A549 (cell line): ENCODE measurements around the gene AUH. TPM values are rescaled to one million over a fixed set of nuclear protein-coding genes. Genes with fewer than 3 reads are reported as not detected.

Experiments
- ATAC-seq, 2 experiments: fragments of 200-7000 bp in 1 of 2; fragments of >200 bp in 1 of 2; cut with Nextera tagmentation in 1 of 2; cut with Tn5 transposase in 1 of 2; 3 replicates each; pipeline versions ENCODE4 v1.8.0 to v1.9.1; 2018 to 2020; ENCODE audit warnings: mild to moderate bottlenecking in 1 of 2, moderate library complexity in 1 of 2
- CTCF ChIA-PET: fragments of 300-600 bp; sonication (Branson Sonifier 250); formaldehyde crosslinking; extraction: SDS; loops from one replicate; lab custom pipeline; 2021; ENCODE audit warnings: antibody characterized with exemption, inconsistent platforms; lab: Yijun Ruan, JAX
- POLR2A ChIA-PET: fragments of 350-600 bp; formaldehyde crosslinking; extraction: SDS; loops from one replicate; lab custom pipeline; 2021; ENCODE audit warnings: antibody characterized with exemption, inconsistent platforms; lab: Yijun Ruan, JAX
- DNase-seq, 2 experiments: peaks; one replicate each; pipeline versions ENCODE4 v3.0.0 to v3.0.0-alpha.2; 2011 to 2016; ENCODE audit warnings: low read depth in 1 of 2, low spot score in 1 of 2
- FAIRE-seq: peaks from 2 replicates; lab custom pipeline; 2011; peaks lifted over from hg19 to GRCh38; lab: Jason Lieb, UNC
- H3K27ac ChIP-seq, 2 experiments: fragments of >200 bp; sonication (Bioruptor Twin); formaldehyde crosslinking; 3 replicates each; pipeline ENCODE4 v1.5.1; 2016 to 2017
- H3K4me1 ChIP-seq: fragments of >200 bp; sonication (Bioruptor Twin); formaldehyde crosslinking; 3 replicates; pipeline ENCODE4 v1.6.1; 2016
- H3K4me2 ChIP-seq: fragments of >200 bp; sonication (Bioruptor Twin); formaldehyde crosslinking; 3 replicates; pipeline ENCODE4 v1.6.1; 2016
- H3K4me3 ChIP-seq: fragments of >200 bp; sonication (Bioruptor Twin); formaldehyde crosslinking; 3 replicates; pipeline ENCODE4 v1.5.1; 2016
- H3K9me3 ChIP-seq: fragments of >200 bp; sonication (Bioruptor Twin); formaldehyde crosslinking; 3 replicates; pipeline ENCODE4 v1.6.1; 2016
- BCL3 ChIP-seq: fragments of >200 bp; sonication (Bioruptor Twin); formaldehyde crosslinking; IDR thresholded peaks from 3 replicates; pipeline ENCODE4 v1.6.1; 2016
- BHLHE40 ChIP-seq: IDR thresholded peaks from 2 replicates; pipeline ENCODE4 v1.6.1; 2012; ENCODE audit warnings: low read depth, low read length, inconsistent platforms
- CBX2 ChIP-seq: fragments of 200-600 bp; sonication (generic); IDR thresholded peaks from 2 replicates; pipeline ENCODE4 v1.6.1; 2016; ENCODE audit warnings: low read depth, mild to moderate bottlenecking, borderline replicate concordance
- CBX8 ChIP-seq: fragments of 200-600 bp; sonication (generic); IDR thresholded peaks from 2 replicates; pipeline ENCODE4 v1.6.1; 2016
- CEBPB ChIP-seq, 2 experiments: fragments of >200 bp in 1 of 2; sonication (Bioruptor Twin) in 1 of 2; formaldehyde crosslinking in 1 of 2; IDR thresholded peaks; 2 replicates each; pipeline ENCODE4 v1.6.1; 2012 to 2016
- ELK1 ChIP-seq: fragments of 150-350 bp; IDR thresholded peaks from 2 replicates; pipeline ENCODE4 v1.6.1; 2014; ENCODE audit warnings: low read depth, mild to moderate bottlenecking, low read length
- EP300 ChIP-seq, 2 experiments: fragments of >200 bp; sonication (Bioruptor Twin); formaldehyde crosslinking; IDR thresholded peaks; 2 replicates in 1 of 2; 3 replicates in 1 of 2; pipeline ENCODE4 v1.6.1; 2016 to 2017
- GATA3 ChIP-seq: IDR thresholded peaks from 2 replicates; pipeline ENCODE4 v1.6.1; 2012; ENCODE audit warnings: borderline replicate concordance
- KDM1A ChIP-seq: fragments of 200-600 bp; sonication (generic); IDR thresholded peaks from 2 replicates; pipeline ENCODE4 v1.6.1; 2016; ENCODE audit warnings: low read depth, mild to moderate bottlenecking
- MAZ ChIP-seq: fragments of 150-350 bp; IDR thresholded peaks from 2 replicates; pipeline ENCODE4 v1.6.1; 2014; ENCODE audit warnings: antibody characterized with exemption, low read depth, low read length, borderline replicate concordance
- NFE2L2 ChIP-seq: fragments of 150-350 bp; conservative IDR thresholded peaks from 2 replicates; pipeline ENCODE4 v1.6.1; 2014; ENCODE audit warnings: low read length
- NPAS2 ChIP-seq: fragments of 250-450 bp; sonication (Bioruptor Pico); IDR thresholded peaks from 2 replicates; pipeline ENCODE4 v1.8.0; 2022; ENCODE audit warnings: mild to moderate bottlenecking, moderate library complexity, borderline replicate concordance
- PBX3 ChIP-seq: IDR thresholded peaks from 2 replicates; pipeline ENCODE4 v1.6.1; 2012
- POLR2A ChIP-seq: IDR thresholded peaks from 2 replicates; pipeline ENCODE4 v1.6.1; 2012; ENCODE audit warnings: mild to moderate bottlenecking, low read length
- POLR2AphosphoS2 ChIP-seq: conservative IDR thresholded peaks from 2 replicates; pipeline ENCODE4 v1.6.1; 2012; ENCODE audit warnings: low read length, improper control_type of control experiment, inconsistent platforms
- SMC3 ChIP-seq: fragments of >200 bp; sonication (Bioruptor Twin); formaldehyde crosslinking; IDR thresholded peaks from 3 replicates; pipeline ENCODE4 v1.6.1; 2018; ENCODE audit warnings: inconsistent platforms
- TP53 ChIP-seq: fragments of 250-450 bp; sonication (Bioruptor Pico); IDR thresholded peaks from 2 replicates; pipeline ENCODE4 v1.5.0; 2021; ENCODE audit warnings: mild to moderate bottlenecking, moderate library complexity
- WGBS: methylation state at CpG from one replicate; pipeline ENCODE4 v1.1.6; 2017; ENCODE audit errors: missing lambda C conversion rate; 5-methylcytosine and 5-hydroxymethylcytosine counted together
- polyA plus RNA-seq, 4 experiments: library from polyadenylated mRNA; depleted of rRNA in 3 of 4; stranded (reverse); fragments of >200 nt; fragmentation: RNase III in 1 of 4; extraction: RNeasy Plus Mini Kit Qiagen cat#74134 plus additional on column Dnase treatment in 1 of 4; gene quantifications; 2 replicates in 3 of 4; 3 replicates in 1 of 4; pipeline ENCODE4 v1.2.3, GENCODE V29; 2011 to 2017
- TF ChIP-seq, protein P1 (sequence below): fragments of >200 bp; sonication (Bioruptor Twin); formaldehyde crosslinking; IDR thresholded peaks from 2 replicates; pipeline ENCODE4 v1.6.1; 2016
- TF ChIP-seq, protein P2 (sequence below): IDR thresholded peaks from 2 replicates; pipeline ENCODE4 v1.6.1; 2012
- TF ChIP-seq, protein P3 (sequence below): fragments of >200 bp; sonication (Bioruptor Twin); formaldehyde crosslinking; IDR thresholded peaks from 3 replicates; pipeline ENCODE4 v1.5.1; 2016

Gene AUH
- polyA plus RNA-seq, 2 of the 4 experiments (the other 2 are of a cell fraction), result 11.1 to 15.9 TPM

DNA sequence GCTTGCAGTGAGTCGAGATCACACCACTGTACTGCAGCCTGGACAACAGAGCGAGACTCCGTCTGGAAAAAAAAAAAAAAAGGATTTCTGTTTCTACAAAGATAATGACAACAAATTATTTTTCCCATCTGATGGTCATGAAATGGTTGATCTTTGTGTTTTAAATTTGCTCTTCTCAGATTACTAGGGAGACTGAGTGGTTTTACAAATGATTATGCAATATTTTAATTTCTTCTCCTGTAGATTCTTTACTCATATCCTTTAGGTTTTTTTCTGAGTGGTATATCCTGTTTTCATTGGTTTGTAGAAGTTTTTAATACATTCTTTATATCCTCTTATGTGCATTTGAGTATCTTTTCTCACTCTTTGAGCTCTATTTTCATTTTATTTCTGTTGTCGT is 20.6 kb upstream of the AUH start:
- H3K9me3 ChIP-seq, result no peaks in the 10 kb centered on the region
- no peak overlapping the region for H3K27ac ChIP-seq
- POLR2A ChIA-PET, result no interaction called here
- WGBS, result 77% methylated on average over 4 of the region's 4 CpGs
- no peak for FAIRE-seq
- TF ChIP-seq, protein P1, sequence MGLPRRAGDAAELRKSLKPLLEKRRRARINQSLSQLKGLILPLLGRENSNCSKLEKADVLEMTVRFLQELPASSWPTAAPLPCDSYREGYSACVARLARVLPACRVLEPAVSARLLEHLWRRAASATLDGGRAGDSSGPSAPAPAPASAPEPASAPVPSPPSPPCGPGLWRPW, result no peak
- TF ChIP-seq POLR2AphosphoS2 (no peak), GATA3 (no peak), BCL3 (no peak), BHLHE40 (no peak), ELK1 (no peak), TP53 (CRISPR knock-in tag) (no peak), KDM1A (no peak), PBX3 (no peak), SMC3 (no peak), MAZ (no peak), NFE2L2 (no peak), EP300 (IDR thresholded peaks at IDR 0.05) (no peak), CEBPB (IDR thresholded peaks at IDR 0.05) (no peak), CBX8 (no peak), NPAS2 (CRISPR knock-in tag) (no peak)
- TF ChIP-seq, protein P2, sequence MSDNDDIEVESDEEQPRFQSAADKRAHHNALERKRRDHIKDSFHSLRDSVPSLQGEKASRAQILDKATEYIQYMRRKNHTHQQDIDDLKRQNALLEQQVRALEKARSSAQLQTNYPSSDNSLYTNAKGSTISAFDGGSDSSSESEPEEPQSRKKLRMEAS, result no peak
- ATAC-seq, result no peak
- CTCF ChIA-PET, result interaction anchor here (0.7 to 0.9 kb wide), 2 partner anchors 10 to 19 kb away, joined by 3 read pairs; no protein-coding TSS in a partner anchor
- no peak for DNase-seq
- no peak overlapping the region for H3K4me3 ChIP-seq
- no peaks in the 10 kb centered on the region for H3K4me1 ChIP-seq
- H3K4me2 ChIP-seq, result no peak overlapping the region

GRCh38 chr9:91379426-91379825 is 17.7 kb upstream of the AUH start:
- Histone ChIP-seq H3K4me2 (no peak overlapping the region), H3K4me1 (no peaks in the 10 kb centered on the region), H3K27ac (no peak overlapping the region), H3K4me3 (no peak overlapping the region), H3K9me3 (no peaks in the 10 kb centered on the region)
- CTCF ChIA-PET, result interaction anchor here (1.0 kb wide), 1 partner anchor 18 kb away, joined by 3 read pairs; no protein-coding TSS in a partner anchor
- FAIRE-seq (no peak), ATAC-seq (no peak), DNase-seq (no peak)
- TF ChIP-seq CBX2, result no peak
- no peak for TF ChIP-seq POLR2A
- TF ChIP-seq, protein P3, sequence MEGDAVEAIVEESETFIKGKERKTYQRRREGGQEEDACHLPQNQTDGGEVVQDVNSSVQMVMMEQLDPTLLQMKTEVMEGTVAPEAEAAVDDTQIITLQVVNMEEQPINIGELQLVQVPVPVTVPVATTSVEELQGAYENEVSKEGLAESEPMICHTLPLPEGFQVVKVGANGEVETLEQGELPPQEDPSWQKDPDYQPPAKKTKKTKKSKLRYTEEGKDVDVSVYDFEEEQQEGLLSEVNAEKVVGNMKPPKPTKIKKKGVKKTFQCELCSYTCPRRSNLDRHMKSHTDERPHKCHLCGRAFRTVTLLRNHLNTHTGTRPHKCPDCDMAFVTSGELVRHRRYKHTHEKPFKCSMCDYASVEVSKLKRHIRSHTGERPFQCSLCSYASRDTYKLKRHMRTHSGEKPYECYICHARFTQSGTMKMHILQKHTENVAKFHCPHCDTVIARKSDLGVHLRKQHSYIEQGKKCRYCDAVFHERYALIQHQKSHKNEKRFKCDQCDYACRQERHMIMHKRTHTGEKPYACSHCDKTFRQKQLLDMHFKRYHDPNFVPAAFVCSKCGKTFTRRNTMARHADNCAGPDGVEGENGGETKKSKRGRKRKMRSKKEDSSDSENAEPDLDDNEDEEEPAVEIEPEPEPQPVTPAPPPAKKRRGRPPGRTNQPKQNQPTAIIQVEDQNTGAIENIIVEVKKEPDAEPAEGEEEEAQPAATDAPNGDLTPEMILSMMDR, result no peak
- TF ChIP-seq BCL3, result no peak
- no peak for TF ChIP-seq SMC3
- no peak for TF ChIP-seq EP300 (IDR thresholded peaks at IDR 0.05)
- POLR2A ChIA-PET, result no interaction called here
- WGBS, result 43% methylated on average over 3 of the region's 3 CpGs
